ENCODE measurements around the gene ERLEC1.

GRCh38 chr2:53840580-53840979 is 53.7 kb downstream of the ERLEC1 start:
- TF ChIP-seq POLR2A (IDR thresholded peaks at IDR 0.05; ENCODE audit: low read depth, low read length) = no peak
- TF ChIP-seq POLR2AphosphoS5 (IDR thresholded peaks at IDR 0.05; ENCODE audit: low read depth, low read length) = no peak
- TF ChIP-seq TAF1 (IDR thresholded peaks at IDR 0.05; ENCODE audit: borderline replicate concordance, low read depth, low read length) = no peak
